Tibial nerve (tissue), 4 donors: Measurements from ENCODE around the gene CHADL. TPM values are rescaled to one million over a fixed set of nuclear protein-coding genes. Genes with fewer than 3 reads are reported as not detected.
"Not testable (repeated sequence)": the region's sequence is repeated elsewhere in the genome, so short reads cannot be mapped to it uniquely, and the experiment has no call there.

Source experiments
- DNase-seq, 2 donors: peaks; one replicate each; pipeline ENCODE4 v3.0.0-alpha.2; 2019; ENCODE audit warnings: low spot score in 2 of 2
- H3K27ac ChIP-seq, 4 donors: fragments of 200-600 bp; sonication (generic) in 3 of 4; one replicate each; pipeline ENCODE4 v1.5.1; 2017 to 2019; ENCODE audit warnings: mild to moderate bottlenecking in 1 of 4
- H3K27me3 ChIP-seq, 2 donors: fragments of 200-600 bp; sonication (generic) in 1 of 2; one replicate each; pipeline versions ENCODE4 v1.5.1 to v1.6.0; 2017 to 2019
- H3K36me3 ChIP-seq, 3 donors: fragments of 200-600 bp; sonication (generic); one replicate each; pipeline ENCODE4 v1.5.1; 2018 to 2019
- H3K4me1 ChIP-seq, 4 donors: fragments of 200-600 bp; sonication (generic) in 3 of 4; one replicate each; pipeline ENCODE4 v1.5.1; 2017 to 2019
- H3K4me3 ChIP-seq, 4 donors: fragments of 200-600 bp; sonication (generic) in 3 of 4; one replicate each; pipeline ENCODE4 v1.5.1; 2017 to 2019; ENCODE audit warnings: mild to moderate bottlenecking in 1 of 4, moderate library complexity in 1 of 4
- H3K9me3 ChIP-seq, 4 donors: fragments of 200-600 bp; sonication (generic) in 3 of 4; one replicate each; pipeline ENCODE4 v1.5.1; 2017 to 2019
- CTCF ChIP-seq, 5 experiments: fragments of 200-600 bp in 3 of 5; fragments of 450-650 bp in 2 of 5; sonication (generic) in 3 of 5; IDR thresholded peaks; one replicate each; pipeline ENCODE4 v1.5.1; 2016 to 2019; ENCODE audit warnings: antibody characterized with exemption in 5 of 5, mild to moderate bottlenecking in 3 of 5, moderate library complexity in 2 of 5
- EP300 ChIP-seq, 2 donors: sonication (generic); formaldehyde crosslinking; IDR thresholded peaks; one replicate each; pipeline ENCODE4 v1.6.1; 2017; ENCODE audit warnings: antibody characterized with exemption in 2 of 2, mild to moderate bottlenecking in 1 of 2
- POLR2A ChIP-seq, 2 donors: fragments of 450-650 bp; IDR thresholded peaks; one replicate each; pipeline ENCODE4 v1.6.1; 2017; ENCODE audit warnings: antibody characterized with exemption in 2 of 2, mild to moderate bottlenecking in 2 of 2, moderate library complexity in 2 of 2
- WGBS, 2 donors: methylation state at CpG; one replicate each; pipeline ENCODE4 v1.1.5; 2018; 5-methylcytosine and 5-hydroxymethylcytosine counted together
- total RNA-seq, 4 donors: library from RNA; depleted of rRNA; stranded (reverse); fragments of >200 nt; gene quantifications; one replicate each; pipeline ENCODE4 v1.1.0, GENCODE V29; 2016

Gene CHADL
- total RNA-seq, 4 donors from 2014 or later: 25.3 to 32.0 (median 27.5) TPM

- Histone ChIP-seq H3K4me3 (no peak overlapping the region), H3K9me3 (no peaks in the 10 kb centered on the region), H3K27me3 (no peaks in the 10 kb centered on the region), H3K27ac (no peak overlapping the region), H3K36me3 (peaks cover 0 to 100% (median 8%) of the 10 kb centered on the region in 3 donors), H3K4me1 (no peaks in the 10 kb centered on the region)
- WGBS, 2 donors: 92 to 100% methylated on average over 1 to 2 of the region's 2 CpGs
- DNase-seq: no peak
- TF ChIP-seq EP300 (IDR thresholded peaks at IDR 0.05): no peak
These were observed 23.0 kb upstream of the CHADL start for GRCh38 chr22:41263704-41264103.

- Histone ChIP-seq H3K9me3 (no peaks in the 10 kb centered on the region), H3K27me3 (no peaks in the 10 kb centered on the region), H3K27ac (no peak overlapping the region), H3K36me3 (peaks cover 0 to 100% (median 0%) of the 10 kb centered on the region in 3 donors), H3K4me1 (no peaks in the 10 kb centered on the region), H3K4me3 (no peak overlapping the region)
- WGBS, 2 donors: 86 to 92% methylated on average over 14 to 15 of the region's 15 CpGs
- TF ChIP-seq POLR2A (IDR thresholded peaks at IDR 0.05) (no peak), EP300 (IDR thresholded peaks at IDR 0.05) (no peak), CTCF (IDR thresholded peaks at IDR 0.05) (no peak)
- no peak for DNase-seq
These were observed 21.6 kb upstream of the CHADL start for GRCh38 chr22:41262250-41262765.

GRCh38 chr22:41261541-41262249 is 21.0 kb upstream of the CHADL start:
- Histone ChIP-seq H3K9me3 (no peaks in the 10 kb centered on the region), H3K27me3 (no peaks in the 10 kb centered on the region), H3K27ac (no peak overlapping the region), H3K4me3 (no peak overlapping the region), H3K36me3 (peaks cover 0 to 100% (median 0%) of the 10 kb centered on the region in 3 donors), H3K4me1 (no peaks in the 10 kb centered on the region)
- WGBS, 2 donors: 79 to 82% methylated on average over 8 to 9 of the region's 12 CpGs
- TF ChIP-seq EP300 (IDR thresholded peaks at IDR 0.05) (no peak), POLR2A (IDR thresholded peaks at IDR 0.05) (no peak), CTCF (IDR thresholded peaks at IDR 0.05) (no peak)
- DNase-seq: no peak

GRCh38 chr22:41260871-41261270 is 20.1 kb upstream of the CHADL start:
- H3K36me3 ChIP-seq: peaks cover 0 to 100% (median 4%) of the 10 kb centered on the region in 3 donors
- whole genome bisulfite sequencing, 2 donors: 93 to 94% methylated on average over 7 of the region's 7 CpGs
- TF ChIP-seq POLR2A (IDR thresholded peaks at IDR 0.05) (no peak), CTCF (IDR thresholded peaks at IDR 0.05) (no peak), EP300 (IDR thresholded peaks at IDR 0.05) (no peak)
- no peak for DNase-seq
- no peak overlapping the region for H3K27ac ChIP-seq
- H3K4me1 ChIP-seq: no peaks in the 10 kb centered on the region
- H3K9me3 ChIP-seq: no peaks in the 10 kb centered on the region
- H3K27me3 ChIP-seq: no peaks in the 10 kb centered on the region
- no peak overlapping the region for H3K4me3 ChIP-seq

GRCh38 chr22:41259756-41260155 is 19.0 kb upstream of the CHADL start:
- H3K4me1 ChIP-seq, H3K27me3 ChIP-seq, H3K9me3 ChIP-seq, H3K4me3 ChIP-seq, H3K27ac ChIP-seq, DNase-seq: not testable (repeated sequence)
- WGBS, 2 donors: 96 to 98% methylated on average over 4 of the region's 4 CpGs
- H3K36me3 ChIP-seq: peaks cover 0 to 100% (median 9%) of the 10 kb centered on the region in 3 donors

- Histone ChIP-seq H3K27ac (no peak overlapping the region), H3K36me3 (peaks cover 5 to 100% (median 14%) of the 10 kb centered on the region in 3 donors), H3K4me1 (no peaks in the 10 kb centered on the region), H3K27me3 (no peaks in the 10 kb centered on the region), H3K4me3 (no peak overlapping the region), H3K9me3 (no peaks in the 10 kb centered on the region)
- 83 to 87% methylated on average over 9 to 10 of the region's 11 CpGs for WGBS, 2 donors
- TF ChIP-seq POLR2A (IDR thresholded peaks at IDR 0.05) (no peak), EP300 (IDR thresholded peaks at IDR 0.05) (no peak), CTCF (IDR thresholded peaks at IDR 0.05) (no peak)
- no peak for DNase-seq
These were observed 17.0 kb upstream of the CHADL start for GRCh38 chr22:41257696-41258095.
